Heart right ventricle (tissue), 16 donors: ENCODE results near the gene TUBB4B. TPM values are rescaled to one million over a fixed set of nuclear protein-coding genes. Genes with fewer than 3 reads are reported as not detected.

ENCODE experiments used
- ATAC-seq, 8 donors: fragments of 200-7000 bp; cut with Tn5 transposase; one replicate each; pipeline ENCODE4 v1.9.1; 2020; ENCODE audit warnings: mild to moderate bottlenecking in 8 of 8, moderate library complexity in 8 of 8, moderate number of reproducible peaks in 1 of 8
- DNase-seq, 2 donors: peaks; one replicate each; pipeline ENCODE4 v3.0.0-alpha.2; 2020
- H3K27ac ChIP-seq, 10 donors: fragments of 200-600 bp; sonication (generic) in 2 of 10; one replicate each; pipeline versions ENCODE4 v1.5.0 to v1.8.0; 2020 to 2022; ENCODE audit warnings: mild to moderate bottlenecking in 3 of 10
- H3K27me3 ChIP-seq, 7 donors: fragments of 200-600 bp; one replicate each; pipeline ENCODE4 v1.8.0; 2021 to 2022; ENCODE audit warnings: mild to moderate bottlenecking in 2 of 7
- H3K36me3 ChIP-seq, 9 donors: fragments of 200-600 bp; sonication (generic) in 1 of 9; one replicate each; pipeline versions ENCODE4 v1.5.0 to v1.8.0; 2020 to 2022; ENCODE audit warnings: mild to moderate bottlenecking in 2 of 9
- H3K4me1 ChIP-seq, 9 donors: fragments of 200-600 bp; sonication (generic) in 1 of 9; one replicate each; pipeline versions ENCODE4 v1.5.0 to v1.8.0; 2020 to 2022; ENCODE audit warnings: mild to moderate bottlenecking in 4 of 9
- H3K4me3 ChIP-seq, 10 donors: fragments of 200-600 bp; sonication (generic) in 2 of 10; one replicate each; pipeline versions ENCODE4 v1.5.0 to v1.8.0; 2020 to 2022; ENCODE audit warnings: mild to moderate bottlenecking in 7 of 10, moderate library complexity in 2 of 10
- H3K9me3 ChIP-seq, 11 donors: fragments of 200-600 bp in 10 of 11; sonication (generic) in 2 of 11; one replicate each; pipeline versions ENCODE4 v1.5.0 to v1.8.0; 2013 to 2022; ENCODE audit warnings: mild to moderate bottlenecking in 2 of 11, control low read depth in 1 of 11, moderate library complexity in 1 of 11
- WGBS, 2 donors: extraction: QIAGEN DNeasy Blood & Tissue Kit; methylation state at CpG; one replicate each; pipeline ENCODE4 v1.1.7; 2013; ENCODE audit warnings: inconsistent platforms in 1 of 2; 5-methylcytosine and 5-hydroxymethylcytosine counted together
- intact Hi-C, 10 donors: fragments of 100-400 bp; cut with DNase I; formaldehyde crosslinking; loops; one replicate each; pipeline versions ENCODE4 v1.11.1 to v1.14.2; 2022
- polyA plus RNA-seq, 2 donors: library from polyadenylated mRNA; stranded (reverse); fragments of 200-250 nt; gene quantifications; one replicate each; pipeline ENCODE4 v1.2.3, GENCODE V29; 2013
- total RNA-seq, 10 donors: library from RNA; stranded (reverse); fragmentation: NEBNext Ultra II Directional in 3 of 10; extraction: Animal tissue kit (Norgen Biotek cat#: 25700) in 3 of 10; gene quantifications; one replicate each; pipeline versions ENCODE4 v1.2.1 to v1.2.4, GENCODE V29; 2021 to 2023
- TF ChIP-seq, protein P1 (sequence below), 9 donors: fragments of 200-600 bp; sonication (generic) in 2 of 9; IDR thresholded peaks; one replicate each; pipeline versions ENCODE4 v1.5.0 to v1.8.0; 2021 to 2022; ENCODE audit warnings: antibody characterized with exemption in 9 of 9, mild to moderate bottlenecking in 5 of 9, moderate library complexity in 1 of 9
- donor health status: Arrhythmogenic right ventricular cardiomyopathy.
- donor health status: ischemic (EF 13 %, LVEDD 7.1; RV severe dilation, severe dysfunction).
- donor health status: healthy with polysubstance abuse.
- donor health status: DM: no; HTN: yes; CAD: no.
- donor health status: DM: no; HTN: no; CAD: no.
- donor health status: ischemic (EF 25% LVEDD 6.9; RV normal size, moderate dysfunction).
- donor health status: ischemic (EF 25% LVEDD 5.7; RV mildly dilated, moderate dysfunction).
- donor health status: healthy.
- donor health status: DM: yes; HTN: yes; CAD: no.
- donor health status: Ischemic cardiomyopathy.
- donor health status: ischemic (EF 35%, LVEDD 5.7; RV mildly dilated, moderate dysfunction).
- donor health status: nonischemic (EF 11% LVEDD 7.7; RV severe dilation, severe dysfunction).
- donor health status: DM: yes; HTN: yes; CAD: no.
- donor health status: PGD.
- donor health status: ischemic (EF 29% LVEDD 5.4; RV normal size, mild dysfunction).
- donor health status: nonischemic (EF 23%, LVEDD 6.1; RV moderate dilation, normal function).

The TUBB4B gene
- total and polyA plus RNA-seq, 12 donors, result 211 to 992 (median 355) TPM

DNA sequence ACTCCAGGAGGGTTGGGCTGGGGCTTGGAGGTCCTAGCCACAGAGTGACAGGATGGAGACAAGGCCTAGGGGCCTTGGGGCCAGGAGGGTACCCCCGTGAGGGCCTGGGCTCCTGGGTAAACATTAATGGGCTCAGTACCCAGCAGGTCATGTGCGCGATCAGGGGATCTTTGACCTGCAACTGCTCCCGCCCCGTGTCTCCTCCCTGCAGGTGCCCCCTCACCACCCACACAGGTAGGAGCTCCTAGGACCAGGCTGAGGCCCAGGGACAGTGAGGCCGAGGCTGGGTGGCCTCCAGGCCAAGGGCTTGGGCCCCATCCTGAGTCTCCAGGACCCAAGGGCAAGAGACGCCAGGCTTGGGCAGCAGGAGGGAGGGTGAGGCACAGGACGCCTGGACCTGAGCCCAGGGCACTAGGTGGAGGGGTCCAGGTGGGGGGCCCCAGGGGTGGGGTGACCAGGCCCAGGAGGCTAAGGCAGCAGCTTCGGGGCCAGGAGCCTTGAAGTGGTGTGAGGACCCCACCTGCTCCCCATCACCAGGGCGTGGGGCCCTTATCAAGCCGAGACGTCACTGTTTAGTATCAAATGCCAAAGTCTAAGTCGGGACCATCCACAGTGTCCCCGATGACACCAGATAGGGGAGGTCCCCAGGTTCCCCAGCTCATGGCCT, 10.2 kb upstream of the TUBB4B start, which contains the start of gene SLC34A3:
SLC34A3 (plus strand) TSS at position 197 of the 667 bp plus-strand sequence. CDS start 802 bp downstream, outside the sequence.
- Histone ChIP-seq H3K4me3 (no peak within 1 kb of the TSS), H3K36me3 (no peaks in the 10 kb centered on the region), H3K9me3 (no peaks in the 10 kb centered on the region), H3K27me3 (peaks cover 16 to 69% (median 64%) of the 10 kb centered on the region in 7 donors), H3K4me1 (peaks cover 0 to 11% (median 2%) of the 10 kb centered on the region in 9 donors), H3K27ac (no peak within 1 kb of the TSS)
- TF ChIP-seq, protein P1, sequence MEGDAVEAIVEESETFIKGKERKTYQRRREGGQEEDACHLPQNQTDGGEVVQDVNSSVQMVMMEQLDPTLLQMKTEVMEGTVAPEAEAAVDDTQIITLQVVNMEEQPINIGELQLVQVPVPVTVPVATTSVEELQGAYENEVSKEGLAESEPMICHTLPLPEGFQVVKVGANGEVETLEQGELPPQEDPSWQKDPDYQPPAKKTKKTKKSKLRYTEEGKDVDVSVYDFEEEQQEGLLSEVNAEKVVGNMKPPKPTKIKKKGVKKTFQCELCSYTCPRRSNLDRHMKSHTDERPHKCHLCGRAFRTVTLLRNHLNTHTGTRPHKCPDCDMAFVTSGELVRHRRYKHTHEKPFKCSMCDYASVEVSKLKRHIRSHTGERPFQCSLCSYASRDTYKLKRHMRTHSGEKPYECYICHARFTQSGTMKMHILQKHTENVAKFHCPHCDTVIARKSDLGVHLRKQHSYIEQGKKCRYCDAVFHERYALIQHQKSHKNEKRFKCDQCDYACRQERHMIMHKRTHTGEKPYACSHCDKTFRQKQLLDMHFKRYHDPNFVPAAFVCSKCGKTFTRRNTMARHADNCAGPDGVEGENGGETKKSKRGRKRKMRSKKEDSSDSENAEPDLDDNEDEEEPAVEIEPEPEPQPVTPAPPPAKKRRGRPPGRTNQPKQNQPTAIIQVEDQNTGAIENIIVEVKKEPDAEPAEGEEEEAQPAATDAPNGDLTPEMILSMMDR (IDR thresholded peaks at IDR 0.05), result no peak
- intact Hi-C loops, result loop anchor here in 1 of 10 donors (10.0 kb wide), 1 partner anchor 446 kb away; no protein-coding TSS in a partner anchor
- ATAC-seq (no peak), DNase-seq (no peak)
- WGBS, 2 donors, result 58 to 68% methylated on average over 14 of the region's 14 CpGs

DNA sequence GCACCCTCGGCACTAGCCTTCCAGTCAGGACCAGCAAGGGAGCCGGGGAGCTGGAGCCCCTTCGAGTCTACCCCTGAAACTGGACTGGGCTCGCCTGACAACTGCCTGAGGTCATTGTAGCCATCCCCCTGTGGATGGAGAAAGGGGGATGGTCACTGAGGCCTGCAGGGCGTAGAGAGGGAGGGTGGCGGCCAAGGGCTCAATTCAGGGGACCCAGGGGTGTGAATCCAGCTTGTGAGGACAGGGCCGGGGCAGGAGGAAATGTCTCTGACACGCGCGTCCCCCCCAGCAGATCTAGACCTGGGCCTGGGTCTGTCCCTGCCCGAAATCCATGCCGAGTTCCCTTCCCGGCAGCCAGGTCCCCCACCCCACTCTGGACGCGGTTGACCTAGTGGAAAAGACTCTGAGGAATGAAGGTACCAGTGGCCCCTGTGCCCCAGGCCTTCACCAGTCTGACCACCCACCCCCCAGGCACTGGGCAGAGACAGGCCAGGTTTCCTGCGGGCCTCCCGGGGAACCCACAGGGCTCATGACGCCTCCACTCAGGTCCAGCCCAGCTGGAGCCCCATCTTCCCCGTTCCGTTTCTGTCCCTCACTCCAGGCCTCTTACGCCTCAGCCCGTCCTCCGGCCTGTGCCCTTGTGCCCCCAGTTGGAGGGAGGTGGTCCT, 9.6 kb upstream of the TUBB4B start:
- intact Hi-C loops, result loop anchor here in 1 of 10 donors (10.0 kb wide), 1 partner anchor 447 kb away; no protein-coding TSS in a partner anchor
- DNase-seq, result no peak
- H3K9me3 ChIP-seq, result no peaks in the 10 kb centered on the region
- no peaks in the 10 kb centered on the region for H3K36me3 ChIP-seq
- peaks cover 16 to 69% (median 64%) of the 10 kb centered on the region in 7 donors for H3K27me3 ChIP-seq
- no peak overlapping the region for H3K27ac ChIP-seq
- H3K4me1 ChIP-seq, result peaks cover 3 to 17% (median 8%) of the 10 kb centered on the region in 9 donors
- no peak overlapping the region for H3K4me3 ChIP-seq
- WGBS, 2 donors, result 79 to 83% methylated on average over 23 of the region's 23 CpGs
- ATAC-seq, result no peak
- TF ChIP-seq, protein P1 (IDR thresholded peaks at IDR 0.05), result no peak

DNA sequence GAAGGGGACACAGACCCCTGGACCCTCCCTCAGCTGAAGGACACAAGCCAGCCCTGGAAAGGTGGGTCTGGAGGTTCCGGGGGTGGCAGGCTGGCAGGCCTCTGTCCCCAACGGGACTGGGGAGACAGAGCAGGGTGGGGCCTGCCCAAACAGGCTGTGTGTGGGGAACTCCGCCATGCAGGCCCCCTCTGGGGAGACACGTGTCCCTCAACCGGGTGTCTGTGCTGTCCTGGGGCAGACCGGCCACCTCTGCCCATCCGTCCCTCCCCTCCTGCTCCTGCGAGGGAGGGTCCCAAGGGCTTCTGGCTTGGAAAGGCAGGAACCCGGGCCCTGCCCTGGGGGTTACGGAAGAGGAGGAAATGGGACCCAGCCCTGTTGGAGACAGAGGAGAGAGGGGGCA, 9.0 kb upstream of the TUBB4B start:
- no peaks in the 10 kb centered on the region for H3K9me3 ChIP-seq
- TF ChIP-seq, protein P1 (IDR thresholded peaks at IDR 0.05), result no peak
- H3K27me3 ChIP-seq, result peaks cover 16 to 69% (median 64%) of the 10 kb centered on the region in 7 donors
- 61 to 78% methylated on average over 10 of the region's 10 CpGs for whole genome bisulfite sequencing, 2 donors
- ATAC-seq (no peak), DNase-seq (no peak)
- H3K36me3 ChIP-seq, result no peaks in the 10 kb centered on the region
- intact Hi-C loops, result loop anchor here in 1 of 10 donors (10.0 kb wide), 1 partner anchor 447 kb away; no protein-coding TSS in a partner anchor
- no peak overlapping the region for H3K27ac ChIP-seq
- no peak overlapping the region for H3K4me3 ChIP-seq
- H3K4me1 ChIP-seq, result peaks cover 9 to 22% (median 14%) of the 10 kb centered on the region in 9 donors

DNA sequence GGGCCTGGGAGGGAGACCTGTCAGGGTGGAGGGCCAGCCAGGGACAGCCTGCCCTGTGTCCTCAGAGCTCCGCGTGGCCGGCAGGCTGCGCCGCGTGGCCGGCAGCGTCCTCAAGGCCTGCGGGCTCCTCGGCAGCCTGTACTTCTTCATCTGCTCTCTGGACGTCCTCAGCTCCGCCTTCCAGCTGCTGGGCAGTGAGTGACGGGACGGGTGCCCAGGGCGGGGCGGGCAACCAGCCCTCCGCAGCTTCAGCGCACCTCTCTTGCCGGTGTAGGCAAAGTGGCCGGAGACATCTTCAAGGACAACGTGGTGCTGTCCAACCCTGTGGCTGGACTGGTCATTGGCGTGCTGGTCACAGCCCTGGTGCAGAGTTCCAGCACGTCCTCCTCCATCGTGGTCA, 8.6 kb upstream of the TUBB4B start:
- Histone ChIP-seq H3K27ac (no peak overlapping the region), H3K4me3 (no peak overlapping the region), H3K27me3 (peaks cover 16 to 69% (median 64%) of the 10 kb centered on the region in 7 donors), H3K4me1 (peaks cover 11 to 21% (median 16%) of the 10 kb centered on the region in 9 donors), H3K9me3 (no peaks in the 10 kb centered on the region), H3K36me3 (no peaks in the 10 kb centered on the region)
- ATAC-seq (no peak), DNase-seq (no peak)
- TF ChIP-seq, protein P1 (IDR thresholded peaks at IDR 0.05), result no peak
- intact Hi-C loops, result loop anchor here in 1 of 10 donors (10.0 kb wide), 1 partner anchor 448 kb away; no protein-coding TSS in a partner anchor
- WGBS, 2 donors, result 69 to 83% methylated on average over 24 of the region's 24 CpGs
